ENCODE results near the gene NBAS. TPM values are rescaled to one million over a fixed set of nuclear protein-coding genes. Genes with fewer than 3 reads are reported as not detected.

Gene NBAS
- total RNA-seq, 1 experiment from 2014 or later, result 30.4 TPM

DNA sequence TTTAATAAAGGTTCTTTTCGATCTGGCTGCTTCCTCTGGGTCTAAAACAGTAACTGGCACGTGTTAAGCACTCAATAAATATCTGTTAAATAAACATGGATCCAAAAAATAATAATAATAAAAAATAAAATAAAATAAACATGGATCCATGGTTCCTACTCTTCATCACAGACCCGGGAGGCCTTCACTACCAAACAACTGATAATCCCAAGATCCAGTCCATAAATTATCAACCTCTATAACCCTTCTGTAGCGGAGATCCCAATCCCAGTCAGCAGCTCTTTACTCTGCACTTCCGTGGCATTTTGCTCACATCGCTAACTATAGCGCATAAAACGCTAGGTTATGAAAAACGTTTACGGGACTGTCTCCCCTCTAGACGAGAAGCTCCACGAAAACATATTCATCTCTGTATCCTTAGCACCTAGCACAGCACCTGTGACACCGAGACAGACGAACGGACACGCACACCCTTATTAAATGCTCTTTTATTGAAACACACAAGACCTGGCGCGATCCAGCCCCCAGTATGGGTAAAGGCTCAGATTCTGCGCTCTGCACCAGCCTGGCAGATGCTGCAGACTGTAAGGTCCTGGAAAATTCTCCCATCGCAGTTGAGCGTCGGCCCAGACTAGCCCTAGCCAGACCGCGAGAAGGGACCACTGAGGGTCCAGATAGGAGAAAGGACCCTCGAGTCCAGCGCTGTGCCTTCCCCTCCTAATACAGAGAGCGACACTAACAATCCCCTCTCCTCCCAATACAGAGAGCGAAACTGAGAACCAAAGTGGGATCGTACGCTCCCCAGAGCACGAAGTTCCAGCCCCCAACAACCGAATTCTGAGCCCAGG is 770 bp downstream of the NBAS start:
- peak overlapping the region; percentile 71 for H3K4me2 ChIP-seq (ENCODE audit: low read depth, low read length, poor library complexity, severe bottlenecking)
- H3K79me2 ChIP-seq (ENCODE audit: low read length), result peaks cover 49% of the 10 kb centered on the region
- peaks cover 3% of the 10 kb centered on the region; the same call in 1 of the 2 replicates for H3K36me3 ChIP-seq (ENCODE audit: insufficient read depth, low read length)
- DNase-seq, result peak; percentile 54
- no peaks in the 10 kb centered on the region for H3K9me3 ChIP-seq (ENCODE audit: low read length)
- H3K4me1 ChIP-seq (ENCODE audit: low read length), result peaks cover 27% of the 10 kb centered on the region
- H4K20me1 ChIP-seq (ENCODE audit: insufficient read depth, low read depth, low read length), result no peaks in the 10 kb centered on the region
- H3K27me3 ChIP-seq (ENCODE audit: low read length), result no peaks in the 10 kb centered on the region
- no peaks in the 10 kb centered on the region for H3K9me2 ChIP-seq (replicated peaks; ENCODE audit: insufficient read depth, low read length)
- H3K27ac ChIP-seq (ENCODE audit: low read length), result 0 out of 2 replicates have a peak overlapping the region, but pooled peaks have one; percentile 13
- H3K4me3 ChIP-seq (ENCODE audit: low read length), result peak overlapping the region; percentile 92
- no peak overlapping the region for H2AFZ ChIP-seq (ENCODE audit: low read length)
- H3K9ac ChIP-seq (ENCODE audit: low read length), result peak overlapping the region; percentile 78

DNA sequence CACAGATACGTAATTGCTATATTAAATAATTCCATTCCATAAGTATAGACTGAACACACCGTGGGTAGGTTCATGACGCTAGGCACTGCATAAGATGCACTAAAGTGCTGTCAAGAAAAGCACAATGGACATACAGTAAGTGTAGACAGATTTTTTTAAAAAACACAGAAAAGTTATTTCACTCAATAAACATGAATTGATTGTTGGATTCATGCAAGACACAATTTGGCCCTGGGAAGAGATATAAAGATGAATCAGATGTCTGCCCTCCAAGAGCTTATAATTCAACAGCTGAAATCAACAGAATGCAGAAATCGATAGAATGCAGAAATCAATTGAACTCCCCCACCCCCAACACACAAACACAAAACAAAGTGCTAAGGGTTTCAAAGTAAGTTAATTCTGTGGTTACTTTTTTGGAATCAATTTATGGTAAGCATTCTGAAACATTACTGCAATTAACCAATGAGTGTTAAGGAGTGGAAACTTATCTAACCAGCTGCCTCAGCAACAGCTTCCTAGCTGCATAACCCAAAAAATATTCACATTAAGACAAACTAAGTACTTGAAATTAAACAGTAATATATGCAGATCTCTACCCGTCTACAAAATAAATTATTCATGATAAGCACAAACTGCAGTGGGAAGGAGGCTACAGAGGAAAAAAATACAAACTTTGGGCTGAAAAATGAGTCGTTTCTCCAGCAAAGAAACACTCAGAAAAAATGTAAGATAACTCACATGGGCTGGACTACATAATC is 1.6 kb downstream of the NBAS start:
- no peaks in the 10 kb centered on the region for H3K9me2 ChIP-seq (replicated peaks; ENCODE audit: insufficient read depth, low read length)
- no peak overlapping the region for H2AFZ ChIP-seq (ENCODE audit: low read length)
- peak overlapping the region; percentile 92 for H3K4me3 ChIP-seq (ENCODE audit: low read length)
- H3K9me3 ChIP-seq (ENCODE audit: low read length), result no peaks in the 10 kb centered on the region
- H3K36me3 ChIP-seq (ENCODE audit: insufficient read depth, low read length), result peaks cover 3% of the 10 kb centered on the region; the same call in 1 of the 2 replicates
- H3K79me2 ChIP-seq (ENCODE audit: low read length), result peaks cover 49% of the 10 kb centered on the region
- no peaks in the 10 kb centered on the region for H3K27me3 ChIP-seq (ENCODE audit: low read length)
- H3K4me1 ChIP-seq (ENCODE audit: low read length), result peaks cover 27% of the 10 kb centered on the region
- peak overlapping the region; percentile 71 for H3K4me2 ChIP-seq (ENCODE audit: low read depth, low read length, poor library complexity, severe bottlenecking)
- H3K9ac ChIP-seq (ENCODE audit: low read length), result peak overlapping the region; percentile 78
- no peaks in the 10 kb centered on the region for H4K20me1 ChIP-seq (ENCODE audit: insufficient read depth, low read depth, low read length)
- DNase-seq, result no peak
- no peak overlapping the region for H3K27ac ChIP-seq (ENCODE audit: low read length)

DNA sequence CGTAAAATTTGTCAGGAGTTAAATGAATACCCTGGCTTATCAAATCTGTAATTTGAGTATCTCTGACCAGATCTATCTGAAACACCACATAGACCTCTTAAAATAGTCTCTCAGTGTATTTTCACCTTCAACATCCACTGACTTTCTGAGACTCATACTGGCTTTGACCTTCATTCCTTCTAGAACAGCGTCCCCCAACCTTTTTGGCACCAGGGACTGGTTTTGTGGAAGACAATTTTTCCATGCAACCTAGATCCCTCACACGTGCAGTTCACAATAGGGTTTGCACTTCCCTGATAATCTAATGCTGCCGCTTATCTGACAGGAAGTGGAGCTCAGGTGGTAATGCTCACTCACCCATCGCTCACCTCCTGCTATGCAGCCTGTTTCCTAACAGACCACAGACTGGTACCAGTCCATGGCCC is 3.2 kb downstream of the NBAS start:
- Histone ChIP-seq H3K27ac (ENCODE audit: low read length) (no peak overlapping the region), H3K36me3 (ENCODE audit: insufficient read depth, low read length) (peaks cover 3% of the 10 kb centered on the region; the same call in 1 of the 2 replicates), H3K27me3 (ENCODE audit: low read length) (no peaks in the 10 kb centered on the region), H3K9me3 (ENCODE audit: low read length) (no peaks in the 10 kb centered on the region), H3K4me2 (ENCODE audit: low read depth, low read length, poor library complexity, severe bottlenecking) (no peak overlapping the region), H3K4me1 (ENCODE audit: low read length) (peaks cover 30% of the 10 kb centered on the region), H4K20me1 (ENCODE audit: insufficient read depth, low read depth, low read length) (no peaks in the 10 kb centered on the region), H3K9me2 (replicated peaks; ENCODE audit: insufficient read depth, low read length) (no peaks in the 10 kb centered on the region), H3K4me3 (ENCODE audit: low read length) (no peak overlapping the region), H2AFZ (ENCODE audit: low read length) (no peak overlapping the region), H3K79me2 (ENCODE audit: low read length) (peaks cover 49% of the 10 kb centered on the region), H3K9ac (ENCODE audit: low read length) (no peak overlapping the region)
- no peak for DNase-seq

DNA sequence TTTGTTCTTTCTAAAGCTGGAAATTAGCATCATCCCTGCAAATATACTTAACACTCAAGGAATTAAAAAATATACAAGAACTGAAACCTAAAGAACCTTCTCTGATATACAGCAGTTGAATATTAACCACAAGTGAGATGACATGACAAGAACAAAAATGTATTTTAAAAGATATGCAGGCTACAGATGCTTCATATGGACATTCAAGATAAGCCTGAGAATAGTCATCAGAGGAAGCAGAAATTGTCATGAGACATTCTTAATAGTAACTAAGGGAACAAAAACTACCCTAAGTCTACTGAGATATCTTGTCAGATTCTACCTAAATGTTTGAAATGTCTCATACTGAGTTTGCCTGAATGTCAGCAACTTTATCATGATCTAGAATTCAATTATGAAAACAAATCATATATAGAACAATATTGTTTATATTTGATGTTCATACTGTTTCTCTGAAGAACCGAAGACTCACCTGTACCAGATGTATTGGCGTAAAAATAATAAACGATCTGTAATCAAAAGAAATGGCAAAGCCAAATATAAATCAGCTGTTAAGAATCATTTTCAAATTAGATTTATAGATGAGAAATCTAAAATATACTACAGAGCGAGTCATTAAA is 4.7 kb downstream of the NBAS start:
- Histone ChIP-seq H4K20me1 (ENCODE audit: insufficient read depth, low read depth, low read length) (no peaks in the 10 kb centered on the region), H3K9me2 (replicated peaks; ENCODE audit: insufficient read depth, low read length) (no peaks in the 10 kb centered on the region), H3K27me3 (ENCODE audit: low read length) (no peaks in the 10 kb centered on the region), H3K9ac (ENCODE audit: low read length) (no peak overlapping the region), H3K4me1 (ENCODE audit: low read length) (peaks cover 20% of the 10 kb centered on the region), H3K4me2 (ENCODE audit: low read depth, low read length, poor library complexity, severe bottlenecking) (no peak overlapping the region), H3K79me2 (ENCODE audit: low read length) (peaks cover 49% of the 10 kb centered on the region), H3K36me3 (ENCODE audit: insufficient read depth, low read length) (peaks cover 6% of the 10 kb centered on the region; the same call in 1 of the 2 replicates), H3K9me3 (ENCODE audit: low read length) (no peaks in the 10 kb centered on the region), H2AFZ (ENCODE audit: low read length) (no peak overlapping the region), H3K4me3 (ENCODE audit: low read length) (no peak overlapping the region), H3K27ac (ENCODE audit: low read length) (no peak overlapping the region)
- no peak for DNase-seq

DNA sequence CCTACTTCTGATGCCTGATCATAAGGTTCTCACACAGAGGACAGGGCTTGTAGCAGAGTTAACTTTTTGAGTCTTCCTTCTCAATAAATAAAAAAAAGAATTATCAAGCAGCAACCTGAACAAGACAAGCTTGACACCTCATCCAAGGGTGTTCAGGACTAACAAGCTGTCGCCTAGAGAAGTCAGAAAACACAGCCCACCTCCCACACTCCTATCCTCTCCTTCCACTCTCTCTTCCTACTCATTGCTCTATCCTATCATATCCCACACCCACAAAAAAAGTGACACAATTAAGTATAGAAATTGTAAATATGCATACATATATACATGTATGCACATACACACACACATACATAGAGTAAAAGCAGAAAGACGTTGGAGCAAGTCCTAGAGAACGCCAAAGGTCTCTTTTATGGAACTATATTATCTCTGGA is 5.4 kb downstream of the NBAS start:
- no peaks in the 10 kb centered on the region for H3K9me3 ChIP-seq (ENCODE audit: low read length)
- no peaks in the 10 kb centered on the region for H3K27me3 ChIP-seq (ENCODE audit: low read length)
- H3K79me2 ChIP-seq (ENCODE audit: low read length), result peaks cover 46% of the 10 kb centered on the region
- H3K4me1 ChIP-seq (ENCODE audit: low read length), result peaks cover 19% of the 10 kb centered on the region
- no peaks in the 10 kb centered on the region for H3K9me2 ChIP-seq (replicated peaks; ENCODE audit: insufficient read depth, low read length)
- no peak overlapping the region for H3K4me2 ChIP-seq (ENCODE audit: low read depth, low read length, poor library complexity, severe bottlenecking)
- no peak for DNase-seq
- H3K9ac ChIP-seq (ENCODE audit: low read length), result no peak overlapping the region
- no peak overlapping the region for H2AFZ ChIP-seq (ENCODE audit: low read length)
- H3K27ac ChIP-seq (ENCODE audit: low read length), result no peak overlapping the region
- no peaks in the 10 kb centered on the region for H4K20me1 ChIP-seq (ENCODE audit: insufficient read depth, low read depth, low read length)
- H3K4me3 ChIP-seq (ENCODE audit: low read length), result no peak overlapping the region
- peaks cover 6% of the 10 kb centered on the region; the same call in 1 of the 2 replicates for H3K36me3 ChIP-seq (ENCODE audit: insufficient read depth, low read length)

DNA sequence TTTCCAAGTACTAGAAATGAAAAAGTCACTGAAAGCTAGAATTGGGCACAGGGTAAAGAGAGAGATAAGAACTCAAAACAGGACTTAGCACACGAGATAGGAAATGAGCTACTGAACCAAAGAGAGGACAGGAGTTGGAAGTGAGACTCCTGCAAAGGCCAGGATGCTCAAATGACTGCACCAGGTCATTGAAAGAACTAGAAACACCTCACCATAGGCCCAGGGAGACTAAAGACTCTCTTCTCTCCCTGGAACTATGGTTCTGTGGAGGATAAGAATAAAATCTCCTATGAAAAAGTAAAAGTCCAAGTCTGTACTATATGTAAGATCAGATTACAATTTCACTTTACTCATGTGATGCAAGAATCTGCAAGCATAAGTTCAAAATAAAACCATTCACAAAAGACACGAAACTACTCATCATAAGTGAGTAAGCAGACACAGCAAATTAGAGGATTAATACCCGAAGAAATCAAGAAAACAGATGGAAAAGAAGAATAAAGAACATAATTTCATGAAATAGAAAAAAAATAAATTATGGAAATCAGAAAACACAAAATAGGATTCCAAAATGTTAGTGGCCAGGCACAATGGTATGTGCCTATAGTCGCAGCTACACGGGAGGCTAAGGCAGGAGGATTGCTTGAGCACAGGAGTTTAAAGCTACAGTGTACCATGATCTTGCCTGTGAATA is 6.5 kb downstream of the NBAS start:
- H3K79me2 ChIP-seq (ENCODE audit: low read length), result peaks cover 35% of the 10 kb centered on the region

GRCh38 chr2:15553951-15554350 is 7.2 kb downstream of the NBAS start:
- Histone ChIP-seq H3K27me3 (ENCODE audit: low read length) (no peaks in the 10 kb centered on the region), H3K4me3 (ENCODE audit: low read length) (no peak overlapping the region), H3K4me2 (ENCODE audit: low read depth, low read length, poor library complexity, severe bottlenecking) (no peak overlapping the region), H3K9ac (ENCODE audit: low read length) (no peak overlapping the region), H3K9me2 (replicated peaks; ENCODE audit: insufficient read depth, low read length) (no peaks in the 10 kb centered on the region), H3K27ac (ENCODE audit: low read length) (no peak overlapping the region), H3K4me1 (ENCODE audit: low read length) (peaks cover 9% of the 10 kb centered on the region), H2AFZ (ENCODE audit: low read length) (no peak overlapping the region), H3K79me2 (ENCODE audit: low read length) (peaks cover 28% of the 10 kb centered on the region), H4K20me1 (ENCODE audit: insufficient read depth, low read depth, low read length) (no peaks in the 10 kb centered on the region), H3K36me3 (ENCODE audit: insufficient read depth, low read length) (peaks cover 6% of the 10 kb centered on the region; the same call in 1 of the 2 replicates), H3K9me3 (ENCODE audit: low read length) (no peaks in the 10 kb centered on the region)
- DNase-seq, result no peak

More for the DNA sequence above, 6.5 kb downstream of the NBAS start:
- no peak overlapping the region for H3K9ac ChIP-seq (ENCODE audit: low read length)
- H2AFZ ChIP-seq (ENCODE audit: low read length), result no peak overlapping the region
- peaks cover 17% of the 10 kb centered on the region for H3K4me1 ChIP-seq (ENCODE audit: low read length)
- H3K4me3 ChIP-seq (ENCODE audit: low read length), result no peak overlapping the region
- peaks cover 6% of the 10 kb centered on the region; the same call in 1 of the 2 replicates for H3K36me3 ChIP-seq (ENCODE audit: insufficient read depth, low read length)
- H4K20me1 ChIP-seq (ENCODE audit: insufficient read depth, low read depth, low read length), result no peaks in the 10 kb centered on the region
- H3K9me3 ChIP-seq (ENCODE audit: low read length), result no peaks in the 10 kb centered on the region
- H3K27ac ChIP-seq (ENCODE audit: low read length), result no peak overlapping the region
- H3K4me2 ChIP-seq (ENCODE audit: low read depth, low read length, poor library complexity, severe bottlenecking), result no peak overlapping the region
- H3K27me3 ChIP-seq (ENCODE audit: low read length), result no peaks in the 10 kb centered on the region
- DNase-seq, result no peak
- H3K9me2 ChIP-seq (replicated peaks; ENCODE audit: insufficient read depth, low read length), result no peaks in the 10 kb centered on the region

All from Karpas-422 (cell line).